ENCODE data around the gene MAPK11.

Gene MAPK11

DNA sequence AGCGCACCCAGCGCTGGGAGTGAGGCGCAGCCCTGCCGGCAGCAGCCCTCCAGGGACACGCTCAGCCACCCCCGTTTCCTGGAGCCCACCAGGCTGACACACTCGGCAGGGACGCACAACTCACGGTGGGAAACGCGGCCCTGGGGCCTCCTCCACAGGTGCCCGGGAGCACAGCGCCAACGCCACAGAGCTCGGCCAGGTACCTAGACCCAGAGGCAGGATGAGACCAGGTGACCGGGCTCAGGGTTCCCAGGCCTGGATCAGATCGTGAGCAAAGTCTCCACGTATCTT is 43.4 kb downstream of the MAPK11 start:
- no peak for DNase-seq (ENCODE audit: low read depth, low spot score)
- Histone ChIP-seq H3K9ac (ENCODE audit: insufficient read length) (no peak overlapping the region), H3K36me3 (ENCODE audit: insufficient read depth, low read length) (peaks cover 5% of the 10 kb centered on the region; the same call in 1 of the 2 replicates), H3K9me3 (ENCODE audit: low read depth, low read length) (no peaks in the 10 kb centered on the region), H3K4me3 (no peak overlapping the region), H3K27ac (no peak overlapping the region)
- no peak for TF ChIP-seq FOXP2 (optimal IDR thresholded peaks at IDR 0.05; ENCODE audit: control extremely low read depth, extremely low read length, insufficient read depth)
- no peak for TF ChIP-seq EZH2 (IDR thresholded peaks at IDR 0.05)
- TF ChIP-seq POLR2AphosphoS5 (IDR thresholded peaks at IDR 0.05; ENCODE audit: borderline replicate concordance, low read depth, low read length), result no peak

GRCh38 chr22:50226063-50226874 is 43.9 kb downstream of the MAPK11 start:
- H3K4me3 ChIP-seq, result no peak overlapping the region
- no peak for DNase-seq (ENCODE audit: low read depth, low spot score)
- no peaks in the 10 kb centered on the region for H3K9me3 ChIP-seq (ENCODE audit: low read depth, low read length)
- H3K27ac ChIP-seq, result no peak overlapping the region
- TF ChIP-seq EZH2 (IDR thresholded peaks at IDR 0.05) (no peak), POLR2AphosphoS5 (IDR thresholded peaks at IDR 0.05; ENCODE audit: borderline replicate concordance, low read depth, low read length) (no peak), FOXP2 (optimal IDR thresholded peaks at IDR 0.05; ENCODE audit: control extremely low read depth, extremely low read length, insufficient read depth) (no peak)
- H3K9ac ChIP-seq (ENCODE audit: insufficient read length), result no peak overlapping the region
- H3K36me3 ChIP-seq (ENCODE audit: insufficient read depth, low read length), result peaks cover 5% of the 10 kb centered on the region; the same call in 1 of the 2 replicates

GRCh38 chr22:50225200-50225969 is 44.8 kb downstream of the MAPK11 start:
- Histone ChIP-seq H3K36me3 (ENCODE audit: insufficient read depth, low read length) (peaks cover 11% of the 10 kb centered on the region; the same call in 1 of the 2 replicates), H3K4me3 (no peak overlapping the region), H3K27ac (no peak overlapping the region), H3K9me3 (ENCODE audit: low read depth, low read length) (no peaks in the 10 kb centered on the region), H3K9ac (ENCODE audit: insufficient read length) (no peak overlapping the region)
- DNase-seq (ENCODE audit: low read depth, low spot score), result no peak
- no peak for TF ChIP-seq FOXP2 (optimal IDR thresholded peaks at IDR 0.05; ENCODE audit: control extremely low read depth, extremely low read length, insufficient read depth)

DNA sequence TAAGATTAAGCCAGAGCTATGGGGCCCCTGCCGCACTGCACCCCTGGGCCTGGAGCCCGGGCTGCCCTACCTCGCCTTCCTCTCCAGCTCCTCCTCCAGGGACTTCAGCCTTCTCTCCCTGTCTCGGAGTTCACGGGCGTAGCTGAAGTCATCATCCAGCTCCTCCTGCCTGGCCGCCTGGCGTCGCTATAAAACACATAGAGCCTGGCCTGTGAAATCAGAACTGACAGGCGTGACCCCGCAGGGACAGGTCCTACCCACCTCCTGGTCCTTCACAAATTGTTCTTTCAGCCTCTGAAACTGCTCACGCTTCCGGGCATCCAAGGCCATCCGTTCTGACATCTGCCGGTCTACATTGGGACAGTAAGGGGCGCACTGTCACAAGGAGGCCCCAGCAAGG is 46.1 kb downstream of the MAPK11 start:
- Histone ChIP-seq H3K9ac (ENCODE audit: insufficient read length) (no peak overlapping the region), H3K27ac (no peak overlapping the region), H3K36me3 (ENCODE audit: insufficient read depth, low read length) (peaks cover 16% of the 10 kb centered on the region; the same call in 1 of the 2 replicates), H3K9me3 (ENCODE audit: low read depth, low read length) (no peaks in the 10 kb centered on the region), H3K4me3 (no peak overlapping the region)
- no peak for DNase-seq (ENCODE audit: low read depth, low spot score)
- TF ChIP-seq POLR2AphosphoS5 (IDR thresholded peaks at IDR 0.05; ENCODE audit: borderline replicate concordance, low read depth, low read length) (no peak), FOXP2 (optimal IDR thresholded peaks at IDR 0.05; ENCODE audit: control extremely low read depth, extremely low read length, insufficient read depth) (no peak), EZH2 (IDR thresholded peaks at IDR 0.05) (no peak)

DNA sequence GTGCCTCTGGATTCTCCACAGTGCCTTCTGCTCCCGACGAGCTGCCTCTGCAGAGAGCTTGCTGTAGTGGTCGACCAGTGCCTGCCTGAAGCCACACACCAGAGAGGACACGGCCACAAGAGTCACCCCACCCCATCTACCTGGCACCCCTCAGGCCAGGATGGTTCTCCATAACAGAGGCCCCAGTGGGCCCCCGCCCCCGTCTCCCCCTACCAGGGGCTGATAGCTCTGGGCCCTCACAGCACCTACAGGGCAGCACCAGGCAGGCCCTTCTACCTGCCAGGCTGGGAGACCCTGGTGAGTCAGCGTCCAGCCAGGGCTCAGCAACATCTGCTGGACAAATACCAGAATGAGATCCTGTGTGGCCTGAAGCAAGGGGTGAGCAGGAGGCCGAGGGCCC is 47.7 kb downstream of the MAPK11 start:
- H3K9ac ChIP-seq (ENCODE audit: insufficient read length), result no peak overlapping the region
- H3K27ac ChIP-seq, result no peak overlapping the region
- peaks cover 28% of the 10 kb centered on the region; the same call in 1 of the 2 replicates for H3K36me3 ChIP-seq (ENCODE audit: insufficient read depth, low read length)
- no peak overlapping the region for H3K4me3 ChIP-seq
- no peak for DNase-seq (ENCODE audit: low read depth, low spot score)
- H3K9me3 ChIP-seq (ENCODE audit: low read depth, low read length), result no peaks in the 10 kb centered on the region
- TF ChIP-seq EZH2 (IDR thresholded peaks at IDR 0.05) (no peak), POLR2AphosphoS5 (IDR thresholded peaks at IDR 0.05; ENCODE audit: borderline replicate concordance, low read depth, low read length) (no peak), FOXP2 (optimal IDR thresholded peaks at IDR 0.05; ENCODE audit: control extremely low read depth, extremely low read length, insufficient read depth) (no peak)

DNA sequence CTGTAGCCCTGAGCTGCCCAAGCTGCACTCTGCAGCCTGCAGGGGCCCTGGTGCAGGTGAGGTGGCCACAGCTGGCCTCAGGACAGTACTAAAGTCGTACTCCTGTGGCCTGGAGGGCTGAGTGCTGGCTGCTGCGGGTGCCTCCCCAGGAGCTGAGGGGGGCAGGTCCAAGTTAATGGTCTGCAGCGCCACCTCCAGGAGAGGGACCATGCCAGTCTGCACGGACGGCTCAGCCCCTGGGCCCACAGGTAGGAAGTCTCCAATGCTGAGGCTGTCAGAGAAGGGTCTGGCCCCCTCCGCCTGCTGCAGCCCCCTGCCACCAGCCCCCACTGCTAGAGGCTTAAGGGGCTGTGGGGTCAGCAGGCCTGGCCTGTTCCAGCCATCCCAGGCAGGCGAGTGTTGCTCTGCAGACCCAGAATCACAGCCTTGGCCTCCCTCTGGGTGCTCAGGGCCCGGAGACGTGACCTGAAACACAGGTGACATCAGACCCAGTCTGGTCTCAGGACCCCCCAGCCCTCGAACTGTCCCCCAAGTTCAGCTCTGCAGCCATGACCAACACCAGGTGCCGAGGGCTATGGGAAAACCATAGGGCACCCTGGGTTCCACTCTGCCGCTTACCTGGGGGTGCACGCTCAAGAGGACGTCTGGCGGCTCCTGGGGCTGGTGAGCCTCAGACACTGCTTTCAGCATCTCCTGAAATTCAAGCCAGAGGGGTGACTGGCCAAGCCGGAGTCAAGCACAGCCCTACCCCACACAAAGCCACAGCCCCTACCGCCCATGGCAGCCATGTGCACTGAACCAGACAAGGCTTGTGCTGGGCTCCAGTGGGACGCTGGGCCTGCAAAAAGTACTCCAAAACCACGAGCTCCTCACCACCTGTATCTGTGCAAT is 48.5 kb downstream of the MAPK11 start:
- Histone ChIP-seq H3K36me3 (ENCODE audit: insufficient read depth, low read length) (peaks cover 36% of the 10 kb centered on the region), H3K27ac (no peak overlapping the region)

GRCh38 chr22:50220603-50221409 is 49.4 kb downstream of the MAPK11 start:
- no peak overlapping the region for H3K4me3 ChIP-seq
- H3K27ac ChIP-seq, result no peak overlapping the region
- no peaks in the 10 kb centered on the region for H3K9me3 ChIP-seq (ENCODE audit: low read depth, low read length)
- TF ChIP-seq EZH2 (IDR thresholded peaks at IDR 0.05) (no peak), POLR2AphosphoS5 (IDR thresholded peaks at IDR 0.05; ENCODE audit: borderline replicate concordance, low read depth, low read length) (no peak), FOXP2 (optimal IDR thresholded peaks at IDR 0.05; ENCODE audit: control extremely low read depth, extremely low read length, insufficient read depth) (no peak)
- no peak for DNase-seq (ENCODE audit: low read depth, low spot score)
- peaks cover 45% of the 10 kb centered on the region for H3K36me3 ChIP-seq (ENCODE audit: insufficient read depth, low read length)
- H3K9ac ChIP-seq (ENCODE audit: insufficient read length), result no peak overlapping the region

More for the DNA sequence above, 48.5 kb downstream of the MAPK11 start:
- TF ChIP-seq EZH2 (IDR thresholded peaks at IDR 0.05) (no peak), POLR2AphosphoS5 (IDR thresholded peaks at IDR 0.05; ENCODE audit: borderline replicate concordance, low read depth, low read length) (no peak), FOXP2 (optimal IDR thresholded peaks at IDR 0.05; ENCODE audit: control extremely low read depth, extremely low read length, insufficient read depth) (no peak)
- H3K4me3 ChIP-seq, result no peak overlapping the region
- DNase-seq (ENCODE audit: low read depth, low spot score), result no peak
- H3K9me3 ChIP-seq (ENCODE audit: low read depth, low read length), result no peaks in the 10 kb centered on the region
- no peak overlapping the region for H3K9ac ChIP-seq (ENCODE audit: insufficient read length)
